Measurements from ENCODE around the gene MTR.
"Not testable (repeated sequence)": the region's sequence is repeated elsewhere in the genome, so short reads cannot be mapped to it uniquely, and the experiment has no call there.

The MTR gene

GRCh38 chr1:236895665-236896387, 100.7 kb downstream of the MTR start:
- no peak for DNase-seq (ENCODE audit: extremely low read depth, low read depth)
- no peak for TF ChIP-seq CTCF (IDR thresholded peaks at IDR 0.05; ENCODE audit: low read depth, low read length)

DNA sequence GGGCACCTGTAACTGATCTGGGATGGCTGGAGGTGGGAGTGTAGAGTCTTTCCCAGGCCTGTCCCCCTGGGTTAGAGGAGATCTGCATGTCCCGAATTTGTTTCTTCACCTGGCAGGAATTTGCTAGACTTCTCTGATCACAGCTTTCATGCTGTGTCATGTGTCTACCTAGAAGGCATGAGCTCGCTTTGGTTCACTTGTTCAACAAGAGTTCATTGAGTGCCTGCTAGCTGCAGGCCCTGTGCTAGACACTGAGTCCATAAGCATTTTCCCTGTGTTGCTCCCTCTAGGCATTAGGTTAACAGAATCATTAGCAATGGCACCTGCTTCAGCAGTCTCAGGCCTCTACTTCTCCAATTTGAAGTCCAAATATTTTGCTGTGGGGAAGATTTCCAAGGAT, 101.6 kb downstream of the MTR start:
- DNase-seq (ENCODE audit: extremely low read depth, low read depth) = no peak
- no peak for TF ChIP-seq CTCF (IDR thresholded peaks at IDR 0.05; ENCODE audit: low read depth, low read length)

DNA sequence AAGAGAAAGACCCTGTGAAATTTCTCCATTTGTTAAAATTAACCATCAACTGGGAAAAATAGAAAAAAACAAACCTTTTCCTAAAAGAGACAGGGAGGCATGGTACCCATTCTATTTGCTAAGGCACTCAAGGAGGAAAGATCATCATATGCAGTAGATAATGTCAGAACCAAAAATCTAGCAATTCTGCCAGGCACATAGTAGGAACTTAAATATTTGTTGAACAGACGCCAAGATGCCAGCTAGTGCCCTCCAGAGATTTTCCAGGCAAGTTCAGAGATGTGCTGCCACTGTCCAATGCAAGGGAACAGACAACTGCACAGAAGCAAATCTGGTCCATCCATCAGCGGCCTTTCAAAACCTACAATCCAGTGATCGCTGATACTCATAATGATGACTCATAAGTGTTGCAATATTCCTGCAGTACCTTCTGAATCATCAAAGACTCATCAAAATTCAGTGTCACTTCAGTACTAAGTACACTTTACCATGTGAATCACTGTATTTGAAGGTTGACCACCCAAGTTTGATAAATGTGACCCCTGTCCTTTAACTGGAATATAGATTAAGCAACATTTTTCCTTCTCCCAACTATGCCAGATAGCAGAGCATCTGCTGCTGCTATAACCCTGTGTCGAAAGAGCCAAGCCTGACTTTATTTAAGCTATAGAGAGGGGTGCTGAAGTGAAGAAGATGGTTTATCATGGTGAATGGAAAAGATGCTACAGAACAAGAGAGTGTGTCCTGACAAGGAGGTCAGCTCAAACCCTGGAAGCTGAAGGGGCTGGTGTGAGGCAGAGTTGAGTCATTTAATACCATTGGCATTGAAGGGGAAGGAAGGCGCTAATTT, 110.0 kb downstream of the MTR start:
- no peak for TF ChIP-seq CTCF (IDR thresholded peaks at IDR 0.05; ENCODE audit: low read depth, low read length)
- DNase-seq (ENCODE audit: extremely low read depth, low read depth) = peak; percentile 4

DNA sequence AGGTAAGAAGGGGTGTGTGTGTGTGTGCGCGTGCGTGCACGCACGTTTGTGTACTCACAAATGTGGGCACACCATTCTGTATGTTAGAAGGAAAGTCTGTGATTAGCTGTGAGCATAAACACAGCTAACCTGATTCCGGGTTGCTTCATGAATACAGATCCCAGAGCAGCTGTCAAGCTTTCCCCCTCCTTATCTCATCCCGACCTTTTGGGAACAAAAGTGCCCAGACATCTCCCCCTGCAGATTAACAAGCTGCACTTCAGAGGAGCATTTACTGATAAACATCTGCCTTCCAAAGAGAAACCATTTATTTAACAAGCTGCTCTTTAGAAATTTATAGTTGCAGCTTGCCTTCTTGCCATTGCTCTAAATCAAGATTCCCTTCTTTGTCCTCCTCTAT, 112.1 kb downstream of the MTR start:
- no peak for TF ChIP-seq CTCF (IDR thresholded peaks at IDR 0.05; ENCODE audit: low read depth, low read length)
- DNase-seq (ENCODE audit: extremely low read depth, low read depth) = no peak

GRCh38 chr1:236908669-236909068, 113.6 kb downstream of the MTR start:
- DNase-seq (ENCODE audit: extremely low read depth, low read depth) = no peak
- TF ChIP-seq CTCF (IDR thresholded peaks at IDR 0.05; ENCODE audit: low read depth, low read length) = no peak

DNA sequence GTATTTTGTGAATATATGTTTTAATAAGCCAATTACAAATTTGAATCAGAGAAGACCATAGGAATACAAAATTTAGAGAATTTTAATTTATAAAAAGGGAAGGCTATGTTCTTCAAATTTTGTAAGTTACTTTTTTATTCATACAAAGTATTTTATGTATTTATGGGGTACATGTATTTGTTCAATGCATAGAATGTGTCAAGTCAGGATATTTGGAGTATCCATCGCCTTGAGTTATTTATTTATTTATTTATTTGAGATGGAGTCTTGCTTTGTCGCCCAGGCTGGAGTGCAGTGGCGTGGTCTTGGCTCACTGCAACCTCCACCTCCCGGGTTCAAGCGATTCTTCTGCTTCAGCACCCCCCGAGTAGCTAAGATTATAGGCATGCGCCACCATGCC, 116.0 kb downstream of the MTR start:
- DNase-seq (ENCODE audit: extremely low read depth, low read depth) = not testable (repeated sequence)

GRCh38 chr1:236913371-236914037, 118.4 kb downstream of the MTR start:
- no peak for TF ChIP-seq CTCF (IDR thresholded peaks at IDR 0.05; ENCODE audit: low read depth, low read length)
- DNase-seq (ENCODE audit: extremely low read depth, low read depth) = no peak
